CD8-positive, alpha-beta memory T cell (primary cell): Measurements from ENCODE around the gene GNAO1. TPM values are rescaled to one million over a fixed set of nuclear protein-coding genes. Genes with fewer than 3 reads are reported as not detected.
A peak's percentile ranks its signal among the peaks of the same experiment; 100 is the strongest.

Experiments
- CTCF ChIA-PET: fragments of 350-600 bp; sonication (Branson Sonifier 250); formaldehyde crosslinking; loops from one replicate; lab custom pipeline; 2021; ENCODE audit warnings: antibody characterized with exemption; lab: Charles Lee
- POLR2A ChIA-PET: fragments of 350-600 bp; sonication (Branson Sonifier 250); formaldehyde crosslinking; loops from one replicate; lab custom pipeline; 2021; ENCODE audit warnings: antibody characterized with exemption; lab: Charles Lee
- DNase-seq, 5 donors: peaks; one replicate each; pipeline versions ENCODE4 v3.0.0 to v3.0.0-alpha.2; 2020 to 2022; ENCODE audit warnings: mixed read lengths in 1 of 5
- H3K27ac ChIP-seq: one replicate; pipeline ENCODE4 v1.7.0; 2013; ENCODE audit warnings: low read depth, mild to moderate bottlenecking, low read length, moderate library complexity
- H3K27me3 ChIP-seq: 2 replicates; pipeline ENCODE4 v1.7.0; 2013; ENCODE audit warnings: low read length, mild to moderate bottlenecking; ENCODE audit not compliant: insufficient read depth, poor library complexity, severe bottlenecking
- H3K36me3 ChIP-seq: 2 replicates; pipeline ENCODE4 v1.7.0; 2013; ENCODE audit warnings: mild to moderate bottlenecking, low read length, moderate library complexity; ENCODE audit not compliant: insufficient read depth
- H3K4me1 ChIP-seq: 2 replicates; pipeline ENCODE4 v1.7.0; 2013; ENCODE audit warnings: mild to moderate bottlenecking, low read length, moderate library complexity; ENCODE audit not compliant: insufficient read depth
- H3K4me3 ChIP-seq: 2 replicates; pipeline ENCODE4 v1.7.0; 2013; ENCODE audit warnings: mild to moderate bottlenecking, low read length
- H3K9me3 ChIP-seq: 2 replicates; pipeline ENCODE4 v1.7.0; 2013; ENCODE audit warnings: mild to moderate bottlenecking, low read length
- H3K27ac Mint-ChIP-seq, 8 donors: one replicate each; pipeline ENCODE4 v1.8.0; 2020 to 2021; ENCODE audit warnings: mixed read lengths in 8 of 8, mild to moderate bottlenecking in 6 of 8, inconsistent platforms in 3 of 8, moderate library complexity in 3 of 8
- H3K27me3 Mint-ChIP-seq, 2 donors: one replicate each; pipeline ENCODE4 v1.8.0; 2020 to 2021; ENCODE audit warnings: mixed read lengths in 2 of 2, mild to moderate bottlenecking in 1 of 2, moderate library complexity in 1 of 2
- H3K36me3 Mint-ChIP-seq, 3 donors: one replicate each; pipeline ENCODE4 v1.8.0; 2020 to 2021; ENCODE audit warnings: mixed read lengths in 3 of 3, inconsistent platforms in 1 of 3, mild to moderate bottlenecking in 1 of 3
- H3K4me1 Mint-ChIP-seq, 3 donors: one replicate each; pipeline ENCODE4 v1.8.0; 2020 to 2021; ENCODE audit warnings: mixed read lengths in 3 of 3, inconsistent platforms in 1 of 3, mild to moderate bottlenecking in 1 of 3
- H3K4me3 Mint-ChIP-seq, 7 donors: one replicate each; pipeline ENCODE4 v1.8.0; 2020 to 2021; ENCODE audit warnings: mixed read lengths in 7 of 7, mild to moderate bottlenecking in 6 of 7, moderate library complexity in 4 of 7, inconsistent platforms in 2 of 7
- H3K9me3 Mint-ChIP-seq, 5 donors: one replicate each; pipeline ENCODE4 v1.8.0; 2020 to 2022; ENCODE audit warnings: mixed read lengths in 5 of 5, mild to moderate bottlenecking in 3 of 5, moderate library complexity in 2 of 5, inconsistent platforms in 1 of 5
- polyA plus RNA-seq: library from polyadenylated mRNA; unstranded; fragments of 300-500 nt; fragmentation: Illumina TruSeq; gene quantifications from one replicate; pipeline ENCODE4 v1.2.3, GENCODE V29; 2021
- total RNA-seq, 2 experiments: library from RNA; stranded (reverse); gene quantifications; one replicate each; pipeline ENCODE4 v1.2.3, GENCODE V29; 2021

The GNAO1 gene
- total and polyA plus RNA-seq, 3 experiments from 2014 or later = 0.86 to 2.5 (median 2.5) TPM

DNA sequence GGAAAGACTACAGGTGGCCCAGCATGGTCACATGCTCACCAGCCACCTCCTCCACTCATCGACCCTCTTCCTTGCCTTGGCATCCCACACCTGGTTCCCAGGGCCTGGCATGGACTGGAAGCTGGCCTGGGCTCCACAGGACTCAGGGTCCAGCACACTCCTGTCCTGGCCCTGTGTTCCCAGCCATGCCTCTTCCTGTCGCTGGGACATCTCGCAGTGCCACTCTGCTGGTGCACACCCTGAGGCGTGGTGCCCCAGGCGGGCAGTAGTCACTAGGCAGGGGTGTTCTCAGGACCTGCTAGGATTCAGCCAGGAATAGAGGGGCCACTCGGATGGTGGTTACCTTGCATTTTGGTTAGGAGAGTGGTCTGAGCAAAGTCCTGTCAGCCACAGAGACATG, 134.7 kb downstream of the GNAO1 start:
- no peaks in the 10 kb centered on the region for H3K27me3 Mint-ChIP-seq
- H3K9me3 Mint-ChIP-seq = no peaks in the 10 kb centered on the region
- POLR2A ChIA-PET = no interaction called here
- H3K36me3 Mint-ChIP-seq = no peaks in the 10 kb centered on the region
- Histone ChIP-seq H3K36me3 (no peaks in the 10 kb centered on the region), H3K4me1 (no peaks in the 10 kb centered on the region), H3K27ac (no peak overlapping the region), H3K27me3 (no peaks in the 10 kb centered on the region), H3K9me3 (no peaks in the 10 kb centered on the region), H3K4me3 (no peak overlapping the region)
- H3K4me3 Mint-ChIP-seq = no peak overlapping the region
- DNase-seq = no peak
- H3K4me1 Mint-ChIP-seq = peaks cover 0 to 4% (median 0%) of the 10 kb centered on the region in 3 donors
- H3K27ac Mint-ChIP-seq = no peak overlapping the region
- CTCF ChIA-PET = interaction anchor here (1.1 to 1.8 kb wide), 2 partner anchors 8 to 30 kb away, joined by 4 to 8 read pairs; no protein-coding TSS in a partner anchor

DNA sequence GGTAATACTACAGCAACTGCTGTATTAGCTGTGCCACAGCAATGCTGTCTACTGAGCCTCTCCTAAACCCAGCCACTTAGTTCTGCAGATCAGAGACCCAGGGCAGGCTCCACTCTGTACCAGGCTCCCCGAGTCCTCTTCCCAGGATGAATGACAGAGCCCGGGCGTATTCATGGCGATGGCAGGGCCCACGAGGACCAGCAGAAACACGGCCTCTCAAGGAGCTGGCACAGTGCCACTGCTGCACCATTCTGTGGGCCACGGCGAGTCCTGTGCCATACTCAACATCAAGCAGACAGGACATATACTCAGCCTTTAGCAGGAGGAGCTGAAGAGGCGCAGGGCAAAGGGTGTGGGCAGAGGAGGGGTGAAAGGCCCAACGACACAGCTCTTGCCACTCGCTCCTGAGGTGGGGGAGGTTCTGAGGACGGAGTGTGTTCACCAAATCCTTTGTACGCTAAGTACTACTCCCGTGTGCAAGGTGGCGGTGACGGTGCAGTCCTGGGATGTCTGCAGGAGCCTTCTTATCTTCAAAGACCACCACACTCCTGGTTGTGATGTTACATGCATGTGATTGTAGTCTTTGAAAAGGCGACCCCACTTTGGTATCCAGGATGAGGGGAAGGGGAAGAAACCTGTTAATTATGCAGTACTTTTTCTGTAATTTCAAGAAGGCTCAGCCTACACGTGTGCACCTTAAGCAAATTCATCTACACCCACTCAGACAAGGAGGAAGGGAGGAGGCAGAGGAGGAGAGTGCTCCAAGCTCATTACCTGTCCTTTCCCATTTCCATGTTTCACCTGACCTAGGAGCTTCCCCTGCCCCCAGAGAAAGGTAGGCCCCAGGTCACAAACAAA, 136.0 kb downstream of the GNAO1 start:
- Mint-ChIP-seq H3K36me3 (no peaks in the 10 kb centered on the region), H3K27ac (no peak overlapping the region), H3K4me3 (no peak overlapping the region), H3K4me1 (peaks cover 0 to 3% (median 0%) of the 10 kb centered on the region in 3 donors), H3K27me3 (no peaks in the 10 kb centered on the region), H3K9me3 (no peaks in the 10 kb centered on the region)
- Histone ChIP-seq H3K9me3 (no peaks in the 10 kb centered on the region), H3K36me3 (no peaks in the 10 kb centered on the region), H3K4me1 (no peaks in the 10 kb centered on the region), H3K27ac (no peak overlapping the region), H3K27me3 (no peaks in the 10 kb centered on the region), H3K4me3 (no peak overlapping the region)
- ChIA-PET CTCF (interaction anchor here (1.8 kb wide), 1 partner anchor 9 kb away, joined by 8 read pairs; no protein-coding TSS in a partner anchor), POLR2A (no interaction called here)
- DNase-seq = no peak

DNA sequence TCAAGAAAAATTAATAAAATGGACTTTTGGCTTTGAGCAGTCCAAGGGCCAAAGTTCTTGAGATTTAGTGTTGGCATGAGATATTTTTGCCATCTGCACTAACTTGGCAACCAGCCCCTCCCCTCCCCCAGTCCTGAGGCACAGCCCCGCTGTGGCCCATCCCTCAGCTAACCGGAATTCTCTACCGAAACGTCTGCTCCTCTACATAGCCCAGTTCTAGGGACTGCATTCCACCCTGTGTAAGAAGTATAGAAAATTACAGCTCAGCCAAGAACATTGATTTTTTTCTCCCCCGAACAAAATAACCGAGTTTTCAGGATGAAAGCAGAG, 136.6 kb downstream of the GNAO1 start:
- Mint-ChIP-seq H3K36me3 (no peaks in the 10 kb centered on the region), H3K9me3 (no peaks in the 10 kb centered on the region), H3K4me1 (peaks cover 0 to 3% (median 0%) of the 10 kb centered on the region in 3 donors), H3K4me3 (no peak overlapping the region), H3K27ac (no peak overlapping the region), H3K27me3 (no peaks in the 10 kb centered on the region)
- Histone ChIP-seq H3K4me1 (no peaks in the 10 kb centered on the region), H3K27me3 (no peaks in the 10 kb centered on the region), H3K9me3 (no peaks in the 10 kb centered on the region), H3K27ac (no peak overlapping the region), H3K4me3 (no peak overlapping the region), H3K36me3 (no peaks in the 10 kb centered on the region)
- ChIA-PET CTCF (interaction anchor here (1.5 to 1.8 kb wide), 2 partner anchors 9 kb away, joined by 5 to 8 read pairs; no protein-coding TSS in a partner anchor), POLR2A (no interaction called here)
- DNase-seq = no peak

DNA sequence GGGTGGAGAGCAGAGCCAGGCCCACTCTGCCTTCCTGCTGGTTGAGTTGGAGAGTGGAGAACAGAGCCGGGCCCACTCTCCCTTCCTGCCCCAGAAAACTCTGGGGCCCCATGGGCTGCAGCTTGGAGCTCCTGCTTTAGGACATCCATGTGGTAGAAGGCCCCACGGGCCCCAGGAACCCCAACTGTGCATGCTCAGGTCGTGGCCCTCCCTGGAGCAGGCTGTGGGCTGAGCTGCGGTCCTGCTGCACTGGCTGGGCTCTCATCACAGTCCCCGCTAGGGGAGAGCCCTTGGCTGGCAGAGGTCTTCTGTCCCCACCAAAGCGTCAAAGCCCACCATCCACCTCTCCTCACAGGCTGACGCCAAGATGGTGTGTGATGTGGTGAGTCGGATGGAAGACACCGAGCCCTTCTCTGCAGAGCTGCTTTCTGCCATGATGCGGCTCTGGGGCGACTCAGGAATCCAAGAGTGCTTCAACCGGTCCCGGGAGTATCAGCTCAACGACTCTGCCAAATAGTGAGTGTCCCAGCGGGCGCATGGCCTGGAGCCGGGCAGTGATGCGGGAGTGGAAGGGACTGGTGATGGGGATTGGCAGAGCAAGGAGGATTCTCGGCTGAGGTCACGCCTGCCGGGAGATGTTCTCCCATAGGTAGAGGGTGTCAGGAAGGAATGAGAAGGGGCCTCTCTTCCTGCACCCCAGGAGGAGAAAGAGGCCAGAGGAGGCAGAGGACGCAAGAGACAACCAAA, 137.2 kb downstream of the GNAO1 start:
- CTCF ChIA-PET = interaction anchor here (1.5 kb wide), 1 partner anchor 10 kb away, joined by 5 read pairs; no protein-coding TSS in a partner anchor
- Mint-ChIP-seq H3K27me3 (no peaks in the 10 kb centered on the region), H3K4me1 (peaks cover 0 to 3% (median 0%) of the 10 kb centered on the region in 3 donors), H3K4me3 (no peak overlapping the region), H3K27ac (no peak overlapping the region), H3K36me3 (no peaks in the 10 kb centered on the region), H3K9me3 (no peaks in the 10 kb centered on the region)
- DNase-seq = no peak
- Histone ChIP-seq H3K27me3 (no peaks in the 10 kb centered on the region), H3K27ac (no peak overlapping the region), H3K9me3 (no peaks in the 10 kb centered on the region), H3K4me1 (no peaks in the 10 kb centered on the region), H3K36me3 (no peaks in the 10 kb centered on the region), H3K4me3 (no peak overlapping the region)
- POLR2A ChIA-PET = no interaction called here

DNA sequence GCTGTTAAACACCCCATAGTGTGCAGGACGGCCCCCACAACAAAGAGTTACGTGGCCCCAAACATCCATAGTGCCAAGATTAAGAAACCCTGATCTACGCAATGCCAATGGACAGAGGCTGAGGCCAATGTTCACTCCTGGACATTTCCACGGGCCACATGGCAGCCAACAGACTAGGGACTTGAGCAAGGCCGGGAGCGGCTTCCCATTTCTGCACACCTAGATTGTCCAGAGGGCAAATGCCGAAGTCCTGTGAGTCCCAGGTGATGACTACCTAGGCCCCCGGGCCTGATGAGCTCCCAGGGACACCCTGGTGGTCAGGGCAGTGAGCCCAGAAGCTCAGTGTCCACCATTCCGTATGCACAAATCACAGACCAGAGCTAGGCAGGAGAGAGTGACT, 138.6 kb downstream of the GNAO1 start:
- peaks cover 0 to 3% (median 0%) of the 10 kb centered on the region in 3 donors for H3K4me1 Mint-ChIP-seq
- Histone ChIP-seq H3K4me1 (no peaks in the 10 kb centered on the region), H3K9me3 (no peaks in the 10 kb centered on the region), H3K36me3 (no peaks in the 10 kb centered on the region), H3K27me3 (no peaks in the 10 kb centered on the region), H3K27ac (no peak overlapping the region), H3K4me3 (no peak overlapping the region)
- peak overlapping the region in 1 of 8 donors; percentile 11 for H3K27ac Mint-ChIP-seq
- H3K4me3 Mint-ChIP-seq = no peak overlapping the region
- H3K36me3 Mint-ChIP-seq = no peaks in the 10 kb centered on the region
- H3K9me3 Mint-ChIP-seq = no peaks in the 10 kb centered on the region
- POLR2A ChIA-PET = no interaction called here
- CTCF ChIA-PET = interaction anchor here (1.1 kb wide), 1 partner anchor 11 kb away, joined by 3 read pairs; no protein-coding TSS in a partner anchor
- no peaks in the 10 kb centered on the region for H3K27me3 Mint-ChIP-seq
- no peak for DNase-seq

DNA sequence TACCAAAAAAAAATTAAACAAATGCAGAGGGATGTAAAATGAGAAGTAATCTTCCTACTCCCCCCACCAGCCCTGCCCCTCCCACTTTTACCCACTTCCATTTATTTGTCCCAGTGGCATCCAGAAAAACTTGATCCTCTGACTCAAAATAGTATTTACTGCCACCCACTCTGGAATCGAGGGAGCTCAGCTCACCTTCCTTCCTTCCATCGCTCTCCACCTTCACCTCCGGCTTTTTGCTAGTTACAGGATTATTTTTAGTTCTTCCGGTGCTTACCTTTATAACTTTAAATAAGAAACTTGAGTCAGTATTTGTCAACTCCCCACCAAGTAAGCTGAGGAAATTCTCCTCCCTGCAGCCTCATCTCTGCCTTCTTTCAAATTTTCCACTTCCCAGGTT, 139.2 kb downstream of the GNAO1 start:
- ChIA-PET POLR2A (no interaction called here), CTCF (interaction anchor here (1.1 kb wide), 1 partner anchor 12 kb away, joined by 3 read pairs; no protein-coding TSS in a partner anchor)
- Mint-ChIP-seq H3K27ac (peak overlapping the region in 3 of 8 donors; percentile 71 to 89 (median 78)), H3K4me3 (no peak overlapping the region), H3K36me3 (no peaks in the 10 kb centered on the region), H3K27me3 (no peaks in the 10 kb centered on the region), H3K4me1 (peaks cover 0 to 3% (median 0%) of the 10 kb centered on the region in 3 donors), H3K9me3 (no peaks in the 10 kb centered on the region)
- H3K9me3 ChIP-seq = no peaks in the 10 kb centered on the region
- no peaks in the 10 kb centered on the region for H3K4me1 ChIP-seq
- H3K4me3 ChIP-seq = no peak overlapping the region
- H3K36me3 ChIP-seq = no peaks in the 10 kb centered on the region
- DNase-seq = no peak
- no peak overlapping the region for H3K27ac ChIP-seq
- no peaks in the 10 kb centered on the region for H3K27me3 ChIP-seq

DNA sequence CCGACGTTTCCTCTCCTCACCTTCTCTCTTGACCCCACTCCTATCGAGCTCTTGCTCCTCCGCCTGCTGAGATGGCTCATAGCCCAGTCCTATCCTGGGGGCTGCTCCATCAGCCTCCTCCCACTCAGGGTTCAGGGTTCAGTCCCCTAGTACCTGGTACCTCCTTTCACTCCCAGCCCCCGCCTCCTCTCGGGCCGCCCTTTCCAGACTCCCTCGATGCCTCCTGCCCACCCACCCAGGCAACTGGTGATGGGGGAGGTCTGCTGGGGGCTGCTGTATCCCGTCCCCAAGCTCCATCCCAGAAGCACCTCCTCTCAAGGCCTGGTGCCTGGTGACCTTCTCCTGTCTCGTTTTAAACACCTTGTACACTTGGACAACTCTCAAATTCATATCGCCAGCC, 140.1 kb downstream of the GNAO1 start:
- ChIA-PET POLR2A (no interaction called here), CTCF (interaction anchor here (1.3 kb wide), 1 partner anchor 13 kb away, joined by 4 read pairs; no protein-coding TSS in a partner anchor)
- Mint-ChIP-seq H3K4me1 (peaks cover 0 to 3% (median 0%) of the 10 kb centered on the region in 3 donors), H3K4me3 (no peak overlapping the region), H3K36me3 (no peaks in the 10 kb centered on the region), H3K9me3 (no peaks in the 10 kb centered on the region), H3K27ac (peak overlapping the region in 4 of 8 donors; percentile 40 to 78 (median 58)), H3K27me3 (no peaks in the 10 kb centered on the region)
- no peaks in the 10 kb centered on the region for H3K9me3 ChIP-seq
- H3K27ac ChIP-seq = no peak overlapping the region
- no peaks in the 10 kb centered on the region for H3K36me3 ChIP-seq
- H3K4me1 ChIP-seq = no peaks in the 10 kb centered on the region
- no peak for DNase-seq
- H3K4me3 ChIP-seq = no peak overlapping the region
- H3K27me3 ChIP-seq = no peaks in the 10 kb centered on the region

DNA sequence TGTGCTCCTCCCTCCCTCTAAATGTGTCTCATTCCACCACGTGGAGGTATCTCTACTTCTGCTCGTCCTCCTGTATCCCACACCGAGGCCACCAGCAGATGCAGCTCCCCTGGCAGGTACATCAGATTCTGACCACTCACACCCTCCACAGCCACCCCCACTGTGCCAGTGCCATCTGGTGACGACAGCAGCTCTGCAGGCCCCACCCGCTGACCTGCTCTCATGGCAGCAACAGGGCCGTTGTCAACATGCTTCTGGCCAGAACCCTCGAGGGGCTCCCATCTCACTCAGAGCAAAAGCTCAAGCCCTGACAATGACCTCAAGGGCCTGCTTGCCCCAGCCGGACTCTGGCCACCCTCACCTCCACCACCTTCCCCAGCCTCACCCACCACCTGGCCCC, 140.6 kb downstream of the GNAO1 start:
- POLR2A ChIA-PET = no interaction called here
- Histone ChIP-seq H3K4me1 (no peaks in the 10 kb centered on the region), H3K36me3 (no peaks in the 10 kb centered on the region), H3K4me3 (no peak overlapping the region), H3K27ac (no peak overlapping the region), H3K27me3 (no peaks in the 10 kb centered on the region), H3K9me3 (no peaks in the 10 kb centered on the region)
- peaks cover 0 to 3% (median 0%) of the 10 kb centered on the region in 3 donors for H3K4me1 Mint-ChIP-seq
- no peaks in the 10 kb centered on the region for H3K27me3 Mint-ChIP-seq
- no peaks in the 10 kb centered on the region for H3K9me3 Mint-ChIP-seq
- peak overlapping the region in 2 of 8 donors; percentile 65 to 78 for H3K27ac Mint-ChIP-seq
- CTCF ChIA-PET = interaction anchor here (1.3 kb wide), 1 partner anchor 13 kb away, joined by 4 read pairs; no protein-coding TSS in a partner anchor
- no peaks in the 10 kb centered on the region for H3K36me3 Mint-ChIP-seq
- no peak overlapping the region for H3K4me3 Mint-ChIP-seq
- DNase-seq = no peak
